ENCODE data around the gene PXMP4. TPM values are rescaled to one million over a fixed set of nuclear protein-coding genes. Genes with fewer than 3 reads are reported as not detected.

PXMP4 gene
- total and polyA plus RNA-seq, 9 of the 15 experiments (the other 6 are each of a cell fraction or from before 2014, with no cell fraction given): 4.8 to 29.1 (median 6.8) TPM

- ATAC-seq: no peak
- ChIA-PET CTCF (ENCODE audit: low intra/inter-chr PET ratio) (no interaction called here), POLR2A (interaction anchor here (0.6 to 0.8 kb wide), 2 partner anchors 10 to 28 kb away, joined by 4 to 5 read pairs; no protein-coding TSS in a partner anchor)
- H3K27ac ChIP-seq (ENCODE audit: extremely low read depth, low read depth, low read length): no peak overlapping the region
- intact Hi-C loops (cut with micrococcal nuclease): no loop called here
- no peak overlapping the region for H3K9ac ChIP-seq (ENCODE audit: insufficient read depth in 1 of 2, low read depth in 2 of 2, low read length in 2 of 2)
- no peaks in the 10 kb centered on the region for H3K27me3 ChIP-seq (ENCODE audit: control insufficient read depth in 2 of 2, insufficient read depth in 2 of 2, low read length in 2 of 2)
- WGBS (ENCODE audit: insufficient coverage, low coverage, missing lambda C conversion rate): 91% methylated on average over 11 of the region's 11 CpGs
- in situ Hi-C loops (cut with MboI): no loop called here
- H4K20me1 ChIP-seq (replicated peaks; ENCODE audit: control insufficient read depth, insufficient read depth, low read length): no peaks in the 10 kb centered on the region
- DNase-seq (ENCODE audit: extremely low read depth in 1 of 4, low spot score in 3 of 4): no peak
- no peak overlapping the region for H3K4me3 ChIP-seq
- H3K4me1 ChIP-seq (replicated peaks in 1 of 2; ENCODE audit: control insufficient read depth in 2 of 2, insufficient read depth in 2 of 2, low read length in 2 of 2): peaks cover 7 to 14% of the 10 kb centered on the region in 2 experiments; a peak in 4 of 5 replicates
- no peaks in the 10 kb centered on the region for H3K9me1 ChIP-seq (ENCODE audit: control insufficient read depth, insufficient read depth, low read length)
- H3K36me3 ChIP-seq (ENCODE audit: control insufficient read depth, insufficient read depth, low read length): no peaks in the 10 kb centered on the region
- H3K9me3 ChIP-seq (replicated peaks; ENCODE audit: control insufficient read depth, insufficient read depth, low read depth, low read length): no peaks in the 10 kb centered on the region
- no peak overlapping the region for H3K4me2 ChIP-seq (ENCODE audit: insufficient read depth, low read length)
- no TSS peak for BruUV-seq (replicated peaks)
- FAIRE-seq: no peak
- TF ChIP-seq HDGF (IDR thresholded peaks at IDR 0.05): no peak
- no peak for TF ChIP-seq ZNF124 (CRISPR knock-in tag; IDR thresholded peaks at IDR 0.05)
- no peak for TF ChIP-seq ZNF644 (tag; IDR thresholded peaks at IDR 0.05; ENCODE audit: low read depth)
- TF ChIP-seq ZNF449 (CRISPR knock-in tag; IDR thresholded peaks at IDR 0.05): no peak
- TF ChIP-seq ZNF165 (CRISPR knock-in tag; IDR thresholded peaks at IDR 0.05; ENCODE audit: borderline replicate concordance): no peak
- TF ChIP-seq ZNF133 (CRISPR knock-in tag; IDR thresholded peaks at IDR 0.05): no peak
- TF ChIP-seq ARID3A (IDR thresholded peaks at IDR 0.05; ENCODE audit: borderline replicate concordance, low read depth, low read length): no peak
- TF ChIP-seq ZNF589 (CRISPR knock-in tag; IDR thresholded peaks at IDR 0.05; ENCODE audit: low read depth): no peak
- TF ChIP-seq ZNF785 (CRISPR knock-in tag; IDR thresholded peaks at IDR 0.05): no peak
- no peak for TF ChIP-seq HMG20A (CRISPR knock-in tag; conservative IDR thresholded peaks at IDR 0.05)
- no peak for TF ChIP-seq ZFP1 (CRISPR knock-in tag; IDR thresholded peaks at IDR 0.05)
- no peak for TF ChIP-seq RFX7 (CRISPR knock-in tag; IDR thresholded peaks at IDR 0.05)
- no peak for TF ChIP-seq KLF6 (CRISPR knock-in tag; IDR thresholded peaks at IDR 0.05; ENCODE audit: borderline replicate concordance)
- peaks cover 11% of the 10 kb centered on the region; the same call in 2 of the 3 replicates for H3K79me2 ChIP-seq (ENCODE audit: control insufficient read depth, insufficient read depth, low read length)
- H2AFZ ChIP-seq (ENCODE audit: low read depth, low read length): no peak overlapping the region
These were observed 1.5 kb upstream of the PXMP4 start for GRCh38 chr20:33721391-33722140.
